RPMI8226 (cell line): ENCODE measurements around the gene LPCAT1.
"Not testable (repeated sequence)": the region's sequence is repeated elsewhere in the genome, so short reads cannot be mapped to it uniquely, and the experiment has no call there.

ENCODE experiments used
- DNase-seq: peaks from one replicate; pipeline ENCODE4 v3.0.0-alpha.2; 2015

LPCAT1 gene

DNA sequence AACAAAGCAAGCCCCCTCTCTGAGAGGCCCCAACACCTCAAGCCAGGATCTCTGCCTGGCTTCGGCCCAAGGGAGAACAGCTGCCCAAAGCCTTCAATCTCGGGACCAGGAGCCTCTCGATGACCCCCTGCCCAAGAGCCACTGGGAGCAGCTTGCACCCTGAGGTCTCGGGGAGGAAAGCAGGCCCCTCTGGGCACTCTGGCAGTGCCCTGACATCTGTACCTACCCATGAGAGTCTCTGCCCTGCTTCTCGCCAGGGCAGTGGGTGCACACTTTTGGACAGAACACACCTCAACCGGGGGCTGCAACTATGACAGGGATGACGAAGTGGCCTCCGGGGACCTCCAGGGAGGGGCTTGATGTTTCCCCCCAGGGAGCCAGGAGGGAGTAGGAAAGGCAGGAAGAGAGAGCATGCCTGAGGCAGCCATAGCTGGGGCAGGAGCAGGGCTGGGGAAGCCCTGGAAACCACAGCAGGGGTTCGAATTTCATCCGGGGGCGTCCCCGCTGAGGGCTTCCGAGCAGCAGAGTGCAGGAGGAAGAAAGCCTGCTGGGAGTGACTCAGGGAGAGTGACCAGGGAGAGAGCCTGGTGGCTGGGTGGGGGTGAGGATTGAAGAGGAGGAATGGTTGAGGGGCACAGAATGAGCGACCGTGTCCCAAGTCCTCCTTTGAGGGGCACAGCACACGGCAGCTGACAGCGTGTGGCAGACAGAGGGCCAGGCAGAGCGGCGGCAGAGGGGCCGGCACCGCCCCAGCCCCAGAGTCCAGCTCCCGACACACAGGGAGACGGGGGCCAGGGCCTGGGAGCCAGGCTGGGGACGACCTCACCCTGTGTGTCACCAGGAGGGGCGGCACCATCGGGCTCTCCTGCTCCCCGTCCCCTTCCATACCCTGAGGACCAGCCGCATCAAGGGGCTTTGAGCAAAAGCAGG, 1.8 kb downstream of the LPCAT1 start:
- DNase-seq, result no peak

- DNase-seq, result no peak
These were observed 2.8 kb downstream of the LPCAT1 start for GRCh38 chr5:1520791-1521453.

- DNase-seq, result no peak
These were observed 4.0 kb downstream of the LPCAT1 start for GRCh38 chr5:1519631-1520210.

GRCh38 chr5:1517838-1518237, 5.9 kb downstream of the LPCAT1 start:
- no peak for DNase-seq

DNA sequence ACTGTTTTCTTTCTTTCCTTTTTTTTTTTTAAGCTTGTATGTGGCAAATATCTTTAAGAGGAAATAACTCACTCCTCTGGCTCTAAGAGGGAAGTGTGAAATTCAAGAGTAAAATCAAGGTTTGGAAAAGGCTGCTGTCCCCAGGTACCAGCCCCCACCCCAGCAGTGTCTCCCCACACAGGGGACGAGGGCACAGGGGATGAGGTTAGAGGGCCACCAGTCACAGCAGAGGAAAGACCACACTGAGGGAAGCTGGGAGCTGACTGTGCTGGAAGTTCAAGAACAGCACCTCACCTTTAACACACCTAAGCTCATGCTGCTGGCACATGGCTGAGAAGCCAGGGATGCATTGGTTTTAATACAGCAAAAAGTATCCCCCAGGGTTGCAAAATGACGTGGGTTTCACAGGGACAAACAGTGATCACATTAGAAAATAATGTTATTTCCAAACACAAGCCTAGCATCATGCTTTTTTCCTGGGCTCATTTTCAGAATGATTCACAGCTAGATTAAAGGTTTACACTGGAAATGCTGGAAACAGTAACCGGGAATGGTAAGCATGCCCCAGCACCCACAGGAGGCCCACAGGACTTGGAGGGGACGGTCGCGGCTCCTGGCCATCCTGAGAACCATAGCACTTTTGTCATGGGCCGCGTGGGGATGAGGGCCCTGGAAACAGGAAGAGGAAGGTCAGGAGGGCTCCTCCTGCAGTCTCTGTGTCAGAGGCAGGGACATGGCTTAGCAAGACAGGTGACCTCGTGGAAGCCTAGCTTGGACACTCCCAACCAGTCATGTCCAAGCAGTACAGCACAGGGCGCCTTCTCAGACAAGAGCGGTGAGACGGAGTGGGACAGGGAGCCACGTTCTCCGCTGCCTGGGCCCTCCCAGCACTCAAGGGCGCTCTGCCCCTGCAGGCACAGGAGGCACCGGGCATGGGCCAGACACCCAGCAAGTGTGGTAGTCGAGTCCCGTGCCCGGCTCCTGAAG, 6.9 kb downstream of the LPCAT1 start:
- no peak for DNase-seq

DNA sequence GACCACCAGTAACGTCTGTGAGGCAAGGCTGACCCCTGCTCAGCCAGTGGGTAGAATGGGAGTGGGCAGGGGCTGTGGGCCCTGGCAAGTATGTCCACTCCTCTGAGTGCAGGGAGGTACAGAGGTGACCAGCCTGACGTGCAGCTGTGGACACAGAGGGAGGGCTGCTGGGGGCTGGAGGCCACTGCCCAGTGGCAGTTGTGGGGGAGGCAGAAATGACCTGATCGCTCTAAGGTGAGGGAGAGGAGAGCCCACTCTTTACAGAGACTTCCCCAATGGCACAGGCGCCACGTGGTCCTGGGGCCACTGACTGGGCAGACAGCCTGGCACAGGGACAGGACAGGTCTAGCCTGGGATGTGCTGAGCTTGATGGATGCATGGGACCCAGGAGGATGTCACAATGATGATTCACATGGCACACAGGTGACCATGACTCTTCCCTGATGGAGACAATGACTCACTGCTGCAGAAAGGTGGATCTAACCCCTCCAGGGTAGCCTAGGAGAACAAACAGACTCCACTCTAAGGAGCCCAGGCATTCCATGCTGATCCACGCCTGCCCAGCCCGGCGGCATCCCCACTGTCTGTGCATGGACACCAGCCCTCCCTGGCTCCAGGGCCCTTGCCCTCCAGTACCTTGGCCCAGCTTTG, 7.7 kb downstream of the LPCAT1 start:
- DNase-seq, result no peak

DNA sequence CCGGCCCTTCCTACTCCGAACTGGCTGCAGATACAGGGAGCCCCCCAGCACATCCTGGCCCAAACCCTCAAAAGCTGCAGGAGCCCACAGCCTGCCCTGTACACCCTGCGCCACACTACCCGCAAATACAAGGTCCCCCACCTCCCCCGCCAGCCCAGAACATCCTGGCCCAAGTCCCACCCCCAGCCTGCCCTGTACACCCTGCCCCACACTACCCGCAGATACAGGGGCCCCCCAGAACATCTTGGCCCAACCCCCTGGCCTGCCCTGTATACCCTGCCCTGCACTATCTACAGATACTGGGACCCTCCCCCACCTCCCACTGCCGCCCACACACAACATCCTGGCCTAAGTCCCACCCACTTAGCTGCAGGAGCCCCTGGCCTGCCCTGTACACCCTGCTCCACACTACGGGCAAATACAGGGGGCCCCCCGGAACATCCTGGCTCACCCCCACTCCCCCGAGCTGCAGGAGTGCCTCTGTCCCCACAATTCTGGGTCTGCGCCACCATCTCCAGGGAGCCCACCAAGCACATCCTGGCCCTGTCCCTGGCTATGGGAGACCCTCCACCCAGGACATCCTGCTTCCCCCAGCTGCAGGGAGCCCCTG, 8.3 kb downstream of the LPCAT1 start:
- DNase-seq, result no peak

- DNase-seq, result not testable (repeated sequence)
These were observed 8.9 kb downstream of the LPCAT1 start for GRCh38 chr5:1514819-1515310.

DNA sequence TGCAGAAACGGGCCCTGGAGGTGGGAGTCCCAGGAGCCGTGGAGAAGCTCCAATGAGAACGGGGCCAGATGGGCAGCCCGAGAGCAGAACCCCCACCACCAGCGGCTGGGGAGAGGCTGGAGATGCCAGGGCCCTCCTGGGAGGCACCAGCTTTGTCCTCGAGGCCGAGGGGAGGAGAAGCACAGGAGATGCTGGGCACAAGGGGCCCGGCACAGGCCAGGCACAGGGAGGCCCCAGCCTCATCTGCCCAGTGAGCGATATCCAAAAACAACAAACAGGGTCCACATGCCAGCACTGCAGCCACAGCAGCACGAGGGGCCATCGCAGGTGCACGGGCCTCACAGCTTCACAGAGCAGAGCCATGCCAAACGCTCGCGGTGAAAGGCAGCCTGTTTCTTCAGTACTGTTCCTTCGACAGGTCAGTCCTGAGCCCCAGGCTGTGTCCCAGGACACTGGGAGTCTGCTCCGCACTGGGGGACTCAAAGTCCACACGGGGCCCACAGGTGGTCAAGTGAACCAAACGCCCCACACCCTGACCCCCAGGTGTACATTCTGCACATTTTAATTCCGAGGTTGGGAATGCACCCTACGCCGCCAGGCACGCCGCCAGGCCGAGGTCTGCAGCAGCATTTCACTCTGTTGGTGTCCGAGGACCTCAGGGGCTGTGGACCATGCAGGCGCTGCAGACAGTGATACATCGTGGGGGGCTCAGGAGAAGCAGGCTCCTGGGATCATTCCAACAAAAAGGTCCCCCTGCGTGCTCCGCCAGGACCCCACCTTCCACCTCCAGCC, 9.5 kb downstream of the LPCAT1 start:
- DNase-seq, result no peak

GRCh38 chr5:1513326-1514026, 10.3 kb downstream of the LPCAT1 start:
- DNase-seq, result no peak

DNA sequence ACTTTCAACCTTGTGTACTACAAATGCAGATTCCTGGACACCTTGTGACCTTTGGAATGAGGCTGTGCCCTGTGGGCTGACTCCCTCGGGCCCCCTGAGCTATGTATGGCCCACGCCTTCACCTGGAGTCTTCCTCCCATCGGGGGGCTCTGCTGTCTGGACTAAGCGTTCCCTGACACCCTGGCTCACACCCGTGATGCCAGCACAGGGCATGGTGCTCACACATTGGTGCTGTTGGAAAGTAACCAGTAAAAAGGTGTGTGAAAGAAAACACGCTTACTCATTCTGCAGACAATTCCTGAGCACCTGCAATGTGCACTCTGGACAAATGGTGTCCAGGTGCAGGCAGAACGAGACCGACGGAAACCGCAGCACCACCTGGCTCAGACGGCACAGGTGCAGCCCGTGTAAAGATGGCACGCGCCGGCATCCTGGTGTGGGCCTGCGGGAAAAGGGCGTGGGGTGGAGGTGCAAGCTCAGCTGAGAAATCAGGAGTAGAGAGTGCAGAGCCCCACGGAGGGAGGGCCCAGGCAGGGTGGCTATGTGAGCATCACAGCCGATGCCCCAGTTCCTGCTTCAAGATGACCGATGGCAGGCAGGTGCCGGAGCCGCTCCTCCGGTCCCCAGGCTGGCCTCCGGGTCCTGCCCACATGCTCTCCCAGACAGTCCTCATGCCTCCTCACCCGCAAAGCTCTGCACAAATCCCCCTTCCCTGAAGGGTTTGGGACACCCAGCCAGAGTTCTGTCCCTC, 11.0 kb downstream of the LPCAT1 start:
- DNase-seq, result peak; percentile 94

DNA sequence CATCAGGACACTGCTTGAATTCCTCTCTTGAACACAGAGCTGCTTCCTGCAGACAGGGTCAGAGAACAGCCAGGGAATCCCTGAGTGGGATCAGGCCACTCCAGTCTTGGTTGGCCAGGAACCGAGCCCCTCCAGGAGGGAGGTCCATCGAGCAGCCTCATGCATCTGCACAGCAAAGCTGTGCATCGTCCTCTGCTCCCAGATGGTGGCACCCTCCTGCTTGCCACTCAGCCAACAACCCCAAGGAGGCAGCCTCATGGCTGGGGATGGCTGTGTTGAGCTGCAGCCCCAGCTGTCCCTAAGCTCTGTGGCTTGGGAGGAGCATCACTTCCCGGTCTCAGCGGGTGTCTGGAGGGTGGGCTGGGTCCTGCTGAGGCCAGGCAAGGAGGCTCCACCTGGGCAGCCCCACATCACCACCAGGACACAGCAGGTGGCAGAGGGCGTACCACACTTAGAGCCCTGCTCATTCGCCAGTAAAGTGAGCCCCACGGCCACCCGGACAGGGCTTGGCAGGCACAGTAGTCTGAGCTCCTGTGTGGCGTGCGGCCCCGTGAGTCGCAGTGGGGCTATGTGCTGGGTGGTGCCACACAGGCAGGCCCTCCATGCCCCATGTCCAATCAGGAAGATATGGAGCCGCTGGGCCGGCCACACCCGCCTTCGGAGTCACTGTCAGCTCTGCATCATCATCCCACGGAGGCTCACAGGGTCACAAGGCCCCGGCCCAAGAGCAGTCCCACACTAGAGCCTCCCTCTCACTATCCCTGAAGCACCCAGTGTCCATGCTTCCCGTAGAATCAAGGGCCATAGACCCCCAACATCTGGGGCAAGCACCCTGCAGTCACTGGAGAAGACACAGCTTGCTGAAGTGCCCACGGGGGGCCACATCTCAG, 11.9 kb downstream of the LPCAT1 start:
- no peak for DNase-seq

DNA sequence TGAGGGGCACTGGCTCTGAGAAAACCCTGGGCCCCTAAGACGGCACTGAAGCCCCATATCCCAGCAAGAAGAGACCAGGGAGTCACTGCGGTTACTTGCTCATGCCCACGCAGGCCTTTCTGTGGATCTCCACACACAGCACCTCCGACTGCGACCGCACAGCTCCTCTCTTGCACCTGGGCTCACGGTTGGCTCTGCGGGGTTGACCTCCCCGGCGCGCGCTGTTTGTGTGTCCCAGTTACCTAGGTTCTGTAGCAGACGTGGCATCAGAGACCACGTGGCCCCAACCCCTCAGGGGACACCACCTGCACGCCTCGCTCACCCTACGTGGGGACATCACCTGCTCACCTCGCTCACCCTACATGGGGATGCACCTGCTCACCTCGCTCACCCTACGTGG, 12.7 kb downstream of the LPCAT1 start:
- DNase-seq, result no peak

DNA sequence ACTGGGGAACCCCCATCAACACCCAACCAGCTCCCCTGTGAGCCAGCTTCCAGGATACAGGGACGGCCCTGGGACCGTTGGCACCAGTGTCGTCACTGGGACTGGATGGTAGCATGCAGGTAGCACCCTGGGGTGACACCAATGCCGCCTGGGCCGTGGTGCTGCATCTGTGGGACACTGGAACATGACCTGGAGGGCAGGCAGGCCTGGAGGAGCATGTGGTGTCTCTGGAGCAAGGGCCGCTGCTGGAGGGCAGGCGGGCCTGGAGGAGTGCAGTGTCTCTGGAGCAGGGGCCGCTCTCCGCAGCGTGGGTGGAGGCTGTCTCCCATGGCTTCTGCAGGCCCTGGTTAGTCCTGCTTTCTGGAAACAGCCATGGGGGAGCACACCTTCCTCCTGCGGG, 13.1 kb downstream of the LPCAT1 start:
- DNase-seq, result no peak

DNA sequence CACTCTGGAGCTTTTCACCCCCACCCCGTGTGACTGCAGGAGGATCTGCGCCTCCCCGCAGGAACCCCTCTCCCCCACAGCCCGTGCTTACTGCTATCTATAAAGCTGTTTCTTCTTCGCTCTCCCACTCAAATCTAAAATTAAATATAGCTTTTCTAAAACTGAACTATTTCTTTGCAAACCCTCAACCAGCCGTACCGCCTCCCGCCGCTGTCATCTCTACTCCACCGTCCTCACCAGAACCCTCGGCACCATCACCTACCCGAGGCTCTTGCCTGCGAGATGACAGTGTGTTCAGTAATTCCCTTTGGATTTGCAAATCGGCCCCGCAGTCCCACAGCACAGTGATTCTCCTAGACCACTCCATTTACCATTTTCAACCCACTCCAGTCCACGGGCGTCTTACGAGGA, 13.6 kb downstream of the LPCAT1 start:
- DNase-seq, result no peak

DNA sequence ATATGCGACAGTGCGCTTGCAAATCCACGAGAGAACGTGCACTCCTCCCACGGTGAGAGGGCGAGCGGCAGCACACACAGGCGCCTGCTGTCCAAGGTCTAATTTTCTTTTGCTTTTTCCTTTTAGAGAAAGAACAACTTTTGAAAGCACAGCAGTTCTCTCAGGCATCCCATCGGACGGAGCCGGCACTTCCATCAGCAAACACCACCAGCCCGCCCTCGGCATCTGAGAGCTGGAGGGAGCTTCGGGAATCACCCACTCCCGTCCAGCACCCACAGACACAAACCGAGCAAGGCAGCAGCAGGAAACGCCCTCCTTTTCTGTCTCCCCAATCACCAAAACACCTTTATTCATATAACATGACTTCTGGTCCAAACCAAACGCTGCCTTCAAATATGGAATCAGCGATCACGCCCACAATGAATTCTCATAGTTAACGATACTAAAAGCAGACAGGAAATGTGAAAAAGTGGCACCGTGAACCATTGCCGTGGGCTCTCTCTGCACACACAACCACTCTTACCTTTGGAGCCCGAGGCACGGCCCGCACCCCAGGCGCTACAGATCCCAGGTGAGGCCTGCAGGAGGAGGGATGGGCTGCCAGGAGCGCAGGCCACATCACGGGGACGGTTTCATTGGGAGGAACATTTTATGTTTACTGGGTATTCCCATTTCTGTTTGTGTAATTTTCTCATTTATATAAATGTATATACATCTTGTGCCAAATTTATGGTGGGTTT, 14.2 kb downstream of the LPCAT1 start:
- no peak for DNase-seq

DNA sequence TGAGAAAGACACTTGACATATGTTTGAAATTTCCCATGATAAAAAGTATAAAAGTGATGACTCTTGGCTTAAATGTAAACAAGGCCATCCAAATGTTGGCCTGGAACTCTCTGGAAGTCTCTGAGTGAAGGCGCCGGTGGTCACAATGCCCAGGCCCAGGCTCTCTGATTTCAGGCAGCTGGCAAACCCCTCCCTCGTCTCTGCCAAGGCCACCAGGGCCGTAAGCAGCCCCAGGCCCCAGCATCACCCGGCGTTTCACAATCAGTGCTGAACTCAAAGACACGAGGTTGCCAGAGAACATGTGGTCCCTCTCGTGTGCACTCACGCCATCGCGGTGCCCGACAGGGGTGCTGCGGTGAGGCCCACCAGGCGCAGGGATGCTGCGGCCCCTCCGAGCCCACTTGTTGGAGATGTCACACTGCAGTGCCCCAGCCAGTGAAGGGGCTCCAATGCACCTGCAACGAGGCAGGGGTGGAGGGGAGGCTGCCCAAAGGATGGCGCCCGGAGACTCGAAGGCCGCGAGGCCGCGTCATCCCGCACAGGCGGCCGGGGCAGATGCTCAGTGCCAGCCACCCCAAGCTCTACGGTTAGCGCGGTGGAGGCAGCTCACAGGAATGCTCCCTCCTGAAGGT, 15.0 kb downstream of the LPCAT1 start:
- DNase-seq, result no peak
